Measurements from ENCODE around the gene OR6B1.

The OR6B1 gene

GRCh38 chr7:143967398-143967797 is 32.7 kb upstream of the OR6B1 start:
- DNase-seq (ENCODE audit: insufficient read length, low spot score) (no peak), FAIRE-seq (no peak)
- no peak for TF ChIP-seq CTCF (IDR thresholded peaks at IDR 0.05; ENCODE audit: insufficient read depth, missing control alignments)

GRCh38 chr7:143973870-143974416 is 26.2 kb upstream of the OR6B1 start:
- DNase-seq (ENCODE audit: insufficient read length, low spot score) (no peak), FAIRE-seq (no peak)
- no peak for TF ChIP-seq CTCF (IDR thresholded peaks at IDR 0.05; ENCODE audit: insufficient read depth, missing control alignments)

- TF ChIP-seq CTCF (IDR thresholded peaks at IDR 0.05; ENCODE audit: insufficient read depth, missing control alignments) = no peak
- DNase-seq (ENCODE audit: insufficient read length, low spot score) (no peak), FAIRE-seq (no peak)
Measured at GRCh38 chr7:143974459-143974858, 25.7 kb upstream of the OR6B1 start.

- no peak for DNase-seq (ENCODE audit: insufficient read length, low spot score)
- TF ChIP-seq CTCF (IDR thresholded peaks at IDR 0.05; ENCODE audit: insufficient read depth, missing control alignments) = no peak
- FAIRE-seq = no peak
Measured at GRCh38 chr7:143975617-143976016, 24.5 kb upstream of the OR6B1 start.

- FAIRE-seq (no peak), DNase-seq (ENCODE audit: insufficient read length, low spot score) (no peak)
- no peak for TF ChIP-seq CTCF (IDR thresholded peaks at IDR 0.05; ENCODE audit: insufficient read depth, missing control alignments)
Measured at GRCh38 chr7:143978585-143978984, 21.5 kb upstream of the OR6B1 start.

GRCh38 chr7:143979359-143979758 is 20.8 kb upstream of the OR6B1 start:
- DNase-seq (ENCODE audit: insufficient read length, low spot score) (no peak), FAIRE-seq (no peak)
- no peak for TF ChIP-seq CTCF (IDR thresholded peaks at IDR 0.05; ENCODE audit: insufficient read depth, missing control alignments)

- no peak for DNase-seq (ENCODE audit: insufficient read length, low spot score)
- no peak for FAIRE-seq
- no peak for TF ChIP-seq CTCF (IDR thresholded peaks at IDR 0.05; ENCODE audit: insufficient read depth, missing control alignments)
Measured at GRCh38 chr7:143979998-143980397, 20.1 kb upstream of the OR6B1 start.
